GM19467 (cell line): Measurements from ENCODE around the gene FHIT.

Experiments used
- ATAC-seq: cut with Tn5 transposase; IDR thresholded peaks from one replicate; pipeline ENCODE4 v1.9.1; 2021; ENCODE audit warnings: mild to moderate bottlenecking, moderate library complexity; ENCODE audit not compliant: unreplicated experiment

Gene FHIT

GRCh38 chr3:60435941-60436650, 815.2 kb downstream of the FHIT start:
- ATAC-seq = no peak

- no peak for ATAC-seq
Observed at GRCh38 chr3:60434950-60435349, 816.3 kb downstream of the FHIT start.

- no peak for ATAC-seq
Observed at GRCh38 chr3:60434323-60434722, 816.9 kb downstream of the FHIT start.

DNA sequence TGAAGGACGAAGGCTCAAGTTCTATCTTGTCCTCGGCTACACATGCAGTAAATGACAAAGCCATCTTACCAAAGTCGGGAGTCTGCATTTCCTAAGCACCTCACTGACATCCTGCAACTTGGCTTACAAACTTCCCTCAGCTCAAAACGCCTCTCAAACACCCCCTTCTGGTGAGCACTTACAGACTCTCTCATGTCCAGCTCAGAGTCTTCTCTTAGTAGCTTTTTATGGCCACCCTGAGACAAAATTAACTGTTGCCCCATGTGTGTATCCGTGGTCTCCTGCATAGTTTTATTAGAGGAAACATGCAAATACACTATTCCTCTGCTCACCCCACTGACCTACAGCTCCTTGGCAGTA, 819.7 kb downstream of the FHIT start:
- ATAC-seq = no peak

DNA sequence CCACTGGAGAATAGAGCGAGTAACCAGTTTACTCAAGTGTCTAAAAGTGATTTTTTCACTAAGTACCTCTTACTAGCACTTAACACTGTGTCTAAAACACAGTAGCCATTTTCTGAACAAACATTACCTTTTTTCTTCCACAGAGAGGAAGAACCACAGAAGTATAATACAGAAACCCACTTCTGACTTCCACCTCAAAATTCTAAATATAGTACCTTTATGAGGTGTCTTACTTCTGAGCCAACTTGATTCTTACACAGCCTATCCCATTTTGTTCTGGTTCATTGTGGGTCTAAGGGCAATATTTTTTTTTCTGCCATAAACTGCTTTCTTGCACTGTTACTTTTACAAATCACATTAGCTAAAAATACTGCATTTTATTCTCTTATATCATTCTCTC, 821.0 kb downstream of the FHIT start:
- no peak for ATAC-seq

DNA sequence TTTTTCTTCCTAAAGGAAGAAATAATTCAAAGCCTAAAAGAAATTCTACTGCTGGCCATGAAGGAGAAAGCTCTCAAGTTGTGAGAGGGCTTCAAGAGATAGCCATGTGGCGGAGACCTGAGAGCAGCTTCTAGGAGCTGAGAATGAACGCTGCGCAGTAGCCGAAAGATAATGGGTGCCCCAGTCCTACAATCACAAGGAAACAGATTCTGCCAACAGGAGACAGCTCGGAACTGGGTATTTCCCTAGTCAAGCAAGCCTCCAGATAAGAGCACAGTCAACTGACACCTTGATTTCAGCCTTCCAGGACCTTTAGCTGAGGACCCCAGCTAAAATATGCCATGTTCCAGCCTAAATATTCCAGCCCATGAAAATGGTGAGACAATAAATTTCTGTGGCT, 824.1 kb downstream of the FHIT start:
- no peak for ATAC-seq

DNA sequence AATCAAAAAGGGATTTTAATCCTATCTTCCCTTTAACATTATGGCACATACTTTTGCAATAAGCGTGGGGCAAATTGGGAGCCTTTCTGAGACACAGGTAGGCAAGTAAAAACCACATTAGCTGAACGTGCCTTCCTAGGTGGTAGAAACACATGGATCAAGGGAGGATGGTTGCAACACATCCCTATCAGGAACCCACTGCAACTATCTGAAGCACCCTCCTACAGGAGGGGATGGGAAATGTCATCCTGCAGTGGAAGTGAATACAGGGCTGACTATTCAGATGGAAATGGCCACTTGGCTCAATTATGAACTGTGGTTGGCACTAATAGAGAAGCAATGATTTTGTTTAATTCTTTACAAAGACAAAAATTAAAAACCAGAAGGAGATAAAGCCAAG, 826.3 kb downstream of the FHIT start:
- ATAC-seq = no peak

DNA sequence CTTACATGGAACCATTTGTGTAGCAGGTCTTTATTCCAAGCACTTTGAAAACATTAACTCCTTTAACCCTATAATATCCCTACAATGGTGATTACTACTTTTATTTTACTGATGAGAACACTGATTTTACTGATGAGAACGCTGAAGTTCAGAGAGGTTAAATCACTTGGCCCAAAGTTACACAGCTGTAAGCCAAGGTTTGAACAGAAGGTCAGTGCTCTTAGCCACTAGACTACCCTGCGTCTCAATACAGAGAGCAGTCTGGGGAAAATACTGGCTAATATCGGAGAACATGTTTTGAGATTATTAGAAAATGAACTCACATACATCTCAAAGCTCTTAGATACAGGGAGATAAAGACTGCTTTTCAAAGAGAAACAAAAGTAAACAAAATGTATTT, 827.2 kb downstream of the FHIT start:
- ATAC-seq = no peak

- no peak for ATAC-seq
Observed at GRCh38 chr3:60423556-60423955, 827.7 kb downstream of the FHIT start.

GRCh38 chr3:60421749-60422446, 829.4 kb downstream of the FHIT start:
- no peak for ATAC-seq

DNA sequence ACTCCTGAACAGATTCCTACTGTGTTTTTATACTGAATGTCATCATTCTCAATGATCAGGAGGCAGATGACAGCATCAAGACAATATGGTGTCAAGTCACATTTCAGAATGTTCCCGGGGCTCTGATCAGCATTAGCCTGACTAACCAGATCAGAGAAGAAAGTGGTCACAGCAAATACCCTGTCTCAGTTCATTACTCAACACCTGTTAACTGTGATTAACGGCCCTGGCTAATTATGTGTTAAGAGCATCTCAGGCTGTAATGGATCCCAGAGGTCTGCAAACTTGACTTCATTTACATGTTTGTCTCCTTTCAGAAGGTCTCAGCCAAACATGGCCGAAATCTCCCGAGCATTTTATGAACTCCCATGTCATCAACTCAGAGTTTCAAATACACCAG, 833.7 kb downstream of the FHIT start:
- no peak for ATAC-seq

- ATAC-seq = no peak
Observed at GRCh38 chr3:60414011-60414410, 837.2 kb downstream of the FHIT start.

GRCh38 chr3:60413551-60413950, 837.7 kb downstream of the FHIT start:
- no peak for ATAC-seq

GRCh38 chr3:60403866-60404265, 847.4 kb downstream of the FHIT start:
- no peak for ATAC-seq

DNA sequence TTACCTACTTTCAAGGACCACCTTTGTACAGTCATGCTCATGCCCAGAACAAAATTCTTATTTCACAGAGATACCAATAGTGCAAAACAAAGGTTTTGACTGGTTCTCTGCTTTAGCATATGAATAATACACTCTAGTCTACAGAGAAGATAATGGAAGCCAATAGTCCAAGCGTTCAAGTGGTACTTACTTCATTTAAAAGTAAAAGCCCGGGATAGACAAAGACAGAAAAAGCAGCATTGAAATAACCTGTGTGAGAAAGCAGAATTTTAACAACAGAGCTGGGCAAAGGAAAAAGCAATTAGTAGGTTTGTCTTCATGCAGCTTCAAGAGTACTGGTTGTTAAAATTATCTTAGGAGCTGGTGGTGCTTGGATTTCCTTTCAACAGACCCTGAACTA, 848.3 kb downstream of the FHIT start:
- ATAC-seq = no peak

GRCh38 chr3:60399861-60400845, 851.1 kb downstream of the FHIT start:
- no peak for ATAC-seq

GRCh38 chr3:60399292-60399691, 852.0 kb downstream of the FHIT start:
- no peak for ATAC-seq

DNA sequence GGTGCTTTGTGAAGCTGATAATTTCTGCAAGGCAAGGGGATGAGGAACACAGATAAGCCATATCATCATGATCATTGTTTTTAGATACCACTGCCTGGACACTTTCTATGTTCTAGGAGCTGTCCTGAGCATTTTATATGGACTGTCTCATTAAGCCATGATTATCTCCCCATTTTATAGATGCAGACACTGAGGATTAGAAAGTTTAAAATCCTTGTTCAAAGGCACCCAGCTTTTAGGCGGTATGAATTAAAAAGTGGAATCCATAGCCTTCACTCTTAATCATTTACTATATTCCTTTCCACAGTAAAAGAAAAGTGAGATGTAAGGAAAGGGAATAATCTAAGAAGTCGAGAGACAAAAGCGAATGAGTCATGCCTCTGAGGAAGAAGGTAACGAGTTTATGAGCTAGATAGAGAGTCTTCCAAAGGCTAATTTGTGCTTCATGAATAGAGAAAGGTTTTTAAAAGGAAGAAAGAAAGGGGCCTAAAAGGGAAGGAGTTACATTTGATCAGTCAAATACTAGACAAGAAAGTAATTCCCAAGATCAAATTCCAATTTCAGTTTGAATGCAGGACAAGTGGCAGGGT, 856.0 kb downstream of the FHIT start:
- no peak for ATAC-seq

DNA sequence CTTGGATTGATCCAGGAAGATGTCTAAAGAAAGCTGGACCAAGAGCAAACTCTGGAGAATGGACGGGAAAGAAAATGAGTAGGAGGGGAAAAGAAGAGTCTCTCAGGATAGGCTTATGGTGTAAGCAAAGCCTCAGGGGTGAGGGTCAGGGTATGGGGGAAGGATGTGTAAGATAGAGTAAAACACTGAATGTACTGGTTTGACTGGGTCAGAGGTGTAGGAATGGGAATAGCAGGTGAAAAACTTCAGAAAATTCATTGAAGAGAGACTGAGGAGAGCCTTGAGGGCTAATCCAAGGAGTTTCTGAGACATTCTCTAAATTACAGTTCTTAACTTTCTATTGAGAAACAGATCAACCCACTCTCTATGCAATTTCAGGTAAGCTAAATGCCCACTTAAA, 857.3 kb downstream of the FHIT start:
- ATAC-seq = no peak

DNA sequence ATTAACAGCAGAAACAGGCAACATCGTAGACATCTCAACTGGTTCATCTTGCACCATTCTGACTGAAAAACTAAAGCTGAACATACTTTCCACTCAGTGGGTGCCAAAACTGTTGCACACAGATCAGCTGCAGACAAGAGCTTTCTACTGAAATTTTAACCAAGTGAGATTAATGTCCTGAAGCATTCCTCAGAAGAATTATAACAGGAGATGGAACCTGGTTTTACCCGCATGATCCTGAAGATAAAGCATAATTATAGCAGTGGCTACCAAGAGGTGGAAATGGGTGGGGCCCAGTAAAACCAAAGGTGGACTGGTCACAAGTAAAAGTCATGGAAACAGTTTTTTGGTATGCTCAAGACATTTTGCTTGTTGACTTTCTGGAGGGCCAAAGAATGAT, 858.8 kb downstream of the FHIT start:
- ATAC-seq = no peak

GRCh38 chr3:60391292-60391691, 860.0 kb downstream of the FHIT start:
- ATAC-seq = no peak
